ENCODE measurements around the gene PPM1A. TPM values are rescaled to one million over a fixed set of nuclear protein-coding genes. Genes with fewer than 3 reads are reported as not detected.

Gene PPM1A
- total RNA-seq, 1 experiment from 2014 or later, result 69.3 TPM

DNA sequence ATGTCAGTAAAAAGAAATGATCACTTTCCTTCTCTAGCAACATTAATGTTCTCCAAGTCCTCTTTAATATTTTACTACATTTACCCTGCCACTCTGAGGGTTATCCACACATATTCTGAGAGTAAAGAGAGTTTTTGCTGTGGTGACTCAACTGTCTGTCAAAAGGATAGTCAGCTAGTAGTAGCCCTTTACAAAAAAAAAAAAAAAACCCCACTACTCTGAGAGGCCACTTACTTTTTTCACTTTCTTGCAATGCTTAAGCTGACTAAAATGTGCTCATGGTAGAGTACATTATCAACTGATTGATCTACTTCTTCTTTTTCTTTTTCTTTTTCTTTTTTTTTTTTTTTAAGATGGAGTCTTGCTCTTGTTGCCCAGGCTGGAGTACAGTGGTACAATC is 27.6 kb upstream of the PPM1A start:
- Histone ChIP-seq H3K27me3 (ENCODE audit: low read length) (no peaks in the 10 kb centered on the region), H3K9me3 (ENCODE audit: low read length) (no peaks in the 10 kb centered on the region), H4K20me1 (ENCODE audit: low read length) (no peaks in the 10 kb centered on the region), H3F3A (ENCODE audit: low read length, unreplicated experiment) (no peaks in the 10 kb centered on the region), H3K79me2 (ENCODE audit: low read length) (no peaks in the 10 kb centered on the region), H3K4me1 (ENCODE audit: insufficient read depth, low read length) (peaks cover 9% of the 10 kb centered on the region), H2AFZ (ENCODE audit: low read length) (no peak overlapping the region), H3K36me3 (ENCODE audit: low read depth, low read length) (no peaks in the 10 kb centered on the region), H3K4me3 (ENCODE audit: low read length) (no peak overlapping the region), H3K9me2 (replicated peaks; ENCODE audit: low read length) (0 out of 2 replicates have a peak, but pooled peaks cover 3% of the 10 kb centered on the region), H3K4me2 (ENCODE audit: low read length) (no peak overlapping the region), H3K27ac (ENCODE audit: low read length) (no peak overlapping the region), H3K9ac (ENCODE audit: low read length) (no peak overlapping the region)
- no peak for DNase-seq
- intact Hi-C loops (cut with micrococcal nuclease), result no loop called here
- no peak for ATAC-seq
- no TSS peak for BruUV-seq (replicated peaks)
- TF ChIP-seq EZH2phosphoT487 (IDR thresholded peaks at IDR 0.05; ENCODE audit: borderline replicate concordance, low read length) (no peak), EZH2 (IDR thresholded peaks at IDR 0.05; ENCODE audit: low read length, unreplicated experiment) (no peak)
- TF ChIP-seq, protein P1, sequence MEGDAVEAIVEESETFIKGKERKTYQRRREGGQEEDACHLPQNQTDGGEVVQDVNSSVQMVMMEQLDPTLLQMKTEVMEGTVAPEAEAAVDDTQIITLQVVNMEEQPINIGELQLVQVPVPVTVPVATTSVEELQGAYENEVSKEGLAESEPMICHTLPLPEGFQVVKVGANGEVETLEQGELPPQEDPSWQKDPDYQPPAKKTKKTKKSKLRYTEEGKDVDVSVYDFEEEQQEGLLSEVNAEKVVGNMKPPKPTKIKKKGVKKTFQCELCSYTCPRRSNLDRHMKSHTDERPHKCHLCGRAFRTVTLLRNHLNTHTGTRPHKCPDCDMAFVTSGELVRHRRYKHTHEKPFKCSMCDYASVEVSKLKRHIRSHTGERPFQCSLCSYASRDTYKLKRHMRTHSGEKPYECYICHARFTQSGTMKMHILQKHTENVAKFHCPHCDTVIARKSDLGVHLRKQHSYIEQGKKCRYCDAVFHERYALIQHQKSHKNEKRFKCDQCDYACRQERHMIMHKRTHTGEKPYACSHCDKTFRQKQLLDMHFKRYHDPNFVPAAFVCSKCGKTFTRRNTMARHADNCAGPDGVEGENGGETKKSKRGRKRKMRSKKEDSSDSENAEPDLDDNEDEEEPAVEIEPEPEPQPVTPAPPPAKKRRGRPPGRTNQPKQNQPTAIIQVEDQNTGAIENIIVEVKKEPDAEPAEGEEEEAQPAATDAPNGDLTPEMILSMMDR (conservative IDR thresholded peaks at IDR 0.05; ENCODE audit: low read depth, low read length), result no peak
- ChIA-PET CTCF (interaction anchor here (0.8 kb wide), 1 partner anchor 33 kb away, joined by 4 read pairs; no protein-coding TSS in a partner anchor), POLR2A (ENCODE audit: unreplicated experiment) (no interaction called here)

DNA sequence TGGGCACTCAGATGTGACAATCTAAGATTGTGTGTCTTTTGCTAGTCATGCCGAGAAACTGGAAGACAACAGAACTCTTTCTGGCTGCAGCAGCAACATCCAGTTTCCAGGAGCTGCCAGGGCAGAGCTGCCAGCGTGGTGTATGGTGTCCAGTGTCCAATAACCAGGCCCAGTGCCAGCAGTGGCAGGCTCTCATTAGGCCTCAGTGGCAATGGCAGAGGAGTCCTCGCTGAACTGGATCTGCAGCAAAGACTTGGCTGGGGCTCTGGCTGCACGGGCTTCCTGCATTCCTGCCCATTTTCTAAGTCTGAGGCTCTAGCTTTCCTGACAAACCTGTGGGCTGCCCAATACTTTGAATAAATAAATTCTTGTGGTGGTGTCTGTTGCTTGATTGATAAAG is 26.2 kb upstream of the PPM1A start:
- no peaks in the 10 kb centered on the region for H4K20me1 ChIP-seq (ENCODE audit: low read length)
- peaks cover 9% of the 10 kb centered on the region for H3K4me1 ChIP-seq (ENCODE audit: insufficient read depth, low read length)
- no peak overlapping the region for H3K9ac ChIP-seq (ENCODE audit: low read length)
- no peaks in the 10 kb centered on the region for H3K79me2 ChIP-seq (ENCODE audit: low read length)
- peak; percentile 91 for ATAC-seq
- no peaks in the 10 kb centered on the region for H3F3A ChIP-seq (ENCODE audit: low read length, unreplicated experiment)
- H3K4me2 ChIP-seq (ENCODE audit: low read length), result peak overlapping the region; percentile 17
- peak; percentile 96 for DNase-seq
- H3K36me3 ChIP-seq (ENCODE audit: low read depth, low read length), result no peaks in the 10 kb centered on the region
- no peak overlapping the region for H3K4me3 ChIP-seq (ENCODE audit: low read length)
- intact Hi-C loops (cut with micrococcal nuclease), result loop anchor here (2.0 kb wide), 1 partner anchor 26 kb away; the partner anchor contains the start of gene PPM1A
- no peaks in the 10 kb centered on the region for H3K9me3 ChIP-seq (ENCODE audit: low read length)
- ChIA-PET CTCF (interaction anchor here (1.1 kb wide), 1 partner anchor 43 kb away, joined by 3 read pairs; no protein-coding TSS in a partner anchor), POLR2A (ENCODE audit: unreplicated experiment) (interaction anchor here (1.1 kb wide), 1 partner anchor 71 kb away, joined by 5 read pairs; no protein-coding TSS in a partner anchor)
- H3K27me3 ChIP-seq (ENCODE audit: low read length), result no peaks in the 10 kb centered on the region
- no TSS peak for BruUV-seq (replicated peaks)
- peak overlapping the region; percentile 44 for H2AFZ ChIP-seq (ENCODE audit: low read length)
- H3K27ac ChIP-seq (ENCODE audit: low read length), result no peak overlapping the region
- H3K9me2 ChIP-seq (replicated peaks; ENCODE audit: low read length), result 0 out of 2 replicates have a peak, but pooled peaks cover 3% of the 10 kb centered on the region
- TF ChIP-seq, protein P1 (conservative IDR thresholded peaks at IDR 0.05; ENCODE audit: low read depth, low read length), result no peak
- TF ChIP-seq EZH2 (IDR thresholded peaks at IDR 0.05; ENCODE audit: low read length, unreplicated experiment) (no peak), EZH2phosphoT487 (IDR thresholded peaks at IDR 0.05; ENCODE audit: borderline replicate concordance, low read length) (no peak)

DNA sequence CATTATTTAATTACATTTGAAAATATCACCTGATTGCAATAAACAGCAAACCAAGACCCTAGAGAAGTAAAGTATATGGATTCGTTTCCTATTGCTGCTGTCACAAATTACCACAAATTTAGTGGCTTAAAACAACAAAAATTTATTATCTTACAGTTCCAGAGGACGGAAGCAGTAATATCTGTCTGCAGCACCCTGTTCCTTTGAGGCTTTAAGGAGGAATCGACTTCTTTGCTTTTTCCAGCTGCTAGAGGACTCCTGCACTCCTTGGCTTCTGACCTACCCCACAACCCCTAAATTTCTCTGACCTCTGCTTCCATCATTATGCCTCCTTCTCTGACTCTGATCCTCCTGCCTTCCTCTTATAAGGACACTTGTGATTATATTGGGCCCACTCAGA is 23.8 kb upstream of the PPM1A start:
- DNase-seq (no peak), ATAC-seq (no peak)
- no peaks in the 10 kb centered on the region for H3K27me3 ChIP-seq (ENCODE audit: low read length)
- H3K36me3 ChIP-seq (ENCODE audit: low read depth, low read length), result no peaks in the 10 kb centered on the region
- no peak overlapping the region for H3K4me2 ChIP-seq (ENCODE audit: low read length)
- ChIA-PET CTCF (no interaction called here), POLR2A (ENCODE audit: unreplicated experiment) (no interaction called here)
- intact Hi-C loops (cut with micrococcal nuclease), result no loop called here
- no peaks in the 10 kb centered on the region for H4K20me1 ChIP-seq (ENCODE audit: low read length)
- no peaks in the 10 kb centered on the region for H3F3A ChIP-seq (ENCODE audit: low read length, unreplicated experiment)
- peaks cover 9% of the 10 kb centered on the region for H3K4me1 ChIP-seq (ENCODE audit: insufficient read depth, low read length)
- 0 out of 2 replicates have a peak, but pooled peaks cover 3% of the 10 kb centered on the region for H3K9me2 ChIP-seq (replicated peaks; ENCODE audit: low read length)
- H3K9ac ChIP-seq (ENCODE audit: low read length), result no peak overlapping the region
- no peaks in the 10 kb centered on the region for H3K9me3 ChIP-seq (ENCODE audit: low read length)
- no peaks in the 10 kb centered on the region for H3K79me2 ChIP-seq (ENCODE audit: low read length)
- no peak for TF ChIP-seq EZH2phosphoT487 (IDR thresholded peaks at IDR 0.05; ENCODE audit: borderline replicate concordance, low read length)
- TF ChIP-seq, protein P1 (conservative IDR thresholded peaks at IDR 0.05; ENCODE audit: low read depth, low read length), result no peak
- no peak for TF ChIP-seq EZH2 (IDR thresholded peaks at IDR 0.05; ENCODE audit: low read length, unreplicated experiment)
- H3K27ac ChIP-seq (ENCODE audit: low read length), result no peak overlapping the region
- H3K4me3 ChIP-seq (ENCODE audit: low read length), result no peak overlapping the region
- 0 out of 2 replicates have a peak overlapping the region, but pooled peaks have one; percentile 3 for H2AFZ ChIP-seq (ENCODE audit: low read length)
- no TSS peak for BruUV-seq (replicated peaks)

Measured in PC-3 (cell line).